Measurements from ENCODE around the gene BACH2.
"Not testable (repeated sequence)": the region's sequence is repeated elsewhere in the genome, so short reads cannot be mapped to it uniquely, and the experiment has no call there.

The BACH2 gene

DNA sequence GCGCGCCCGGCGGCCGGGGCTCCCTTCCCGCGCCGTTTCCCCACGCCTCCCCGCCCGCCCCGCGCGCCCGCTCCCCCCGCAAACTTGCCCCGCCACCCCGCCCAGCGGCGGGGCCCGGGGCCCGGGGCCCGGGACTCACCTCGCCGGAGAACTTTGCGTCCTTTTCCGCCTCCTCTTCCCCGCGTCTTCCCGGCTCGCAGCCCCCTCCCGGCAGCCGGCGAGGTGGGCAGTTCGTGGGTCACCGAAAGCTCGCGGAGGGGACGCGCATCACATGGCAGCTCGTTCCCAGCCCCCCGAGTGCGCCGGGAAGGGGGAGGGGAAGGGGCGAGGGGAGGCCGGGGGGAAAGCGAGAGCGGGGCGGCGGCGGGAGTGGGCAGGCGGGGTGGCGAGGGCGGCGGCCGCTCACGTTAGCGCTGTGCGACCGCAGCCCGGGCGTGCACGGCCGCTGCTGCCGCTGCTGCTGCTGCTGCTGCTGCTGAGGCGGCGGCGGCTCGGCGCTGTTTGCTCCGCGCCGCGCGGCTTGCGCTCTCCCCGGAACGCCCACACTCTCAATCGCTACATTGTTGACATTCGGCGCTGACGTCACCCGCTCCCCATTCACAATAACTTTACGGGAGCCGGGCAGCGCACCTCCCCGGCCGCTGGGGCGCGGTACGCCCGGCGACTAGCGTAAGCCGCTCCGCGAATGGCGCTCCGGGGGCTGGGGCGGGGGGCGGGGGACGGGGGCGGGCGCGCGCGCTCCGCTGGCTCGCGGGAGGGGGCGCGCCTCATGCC, at the start of gene BACH2:
BACH2 (minus strand) TSS at position 503 of the 774 bp plus-strand sequence. CDS start 287,999 bp downstream, outside the sequence.
- DNase-seq, result peak; percentile 93

DNA sequence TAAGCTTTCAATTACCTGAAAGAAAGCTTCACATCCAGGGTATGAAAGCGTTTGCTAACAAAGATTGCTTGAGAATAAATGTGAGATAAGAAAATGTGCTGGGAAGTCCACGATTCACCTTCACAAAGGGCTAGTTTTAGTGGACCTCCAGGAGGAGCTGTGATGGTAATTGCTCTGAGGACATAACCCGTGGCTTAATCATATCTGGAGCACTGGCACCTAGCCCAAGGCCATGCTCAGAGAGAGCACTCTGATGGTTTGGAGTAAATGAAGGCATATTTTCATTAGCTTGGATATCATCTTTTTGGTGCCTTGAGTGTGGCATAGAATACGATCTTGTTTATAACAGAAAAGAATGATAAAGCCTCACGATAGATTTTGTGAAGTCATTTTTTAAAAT, 46.9 kb upstream of the BACH2 start:
- no peak for DNase-seq

GRCh38 chr6:90338409-90338808, 41.8 kb upstream of the BACH2 start:
- DNase-seq, result no peak

DNA sequence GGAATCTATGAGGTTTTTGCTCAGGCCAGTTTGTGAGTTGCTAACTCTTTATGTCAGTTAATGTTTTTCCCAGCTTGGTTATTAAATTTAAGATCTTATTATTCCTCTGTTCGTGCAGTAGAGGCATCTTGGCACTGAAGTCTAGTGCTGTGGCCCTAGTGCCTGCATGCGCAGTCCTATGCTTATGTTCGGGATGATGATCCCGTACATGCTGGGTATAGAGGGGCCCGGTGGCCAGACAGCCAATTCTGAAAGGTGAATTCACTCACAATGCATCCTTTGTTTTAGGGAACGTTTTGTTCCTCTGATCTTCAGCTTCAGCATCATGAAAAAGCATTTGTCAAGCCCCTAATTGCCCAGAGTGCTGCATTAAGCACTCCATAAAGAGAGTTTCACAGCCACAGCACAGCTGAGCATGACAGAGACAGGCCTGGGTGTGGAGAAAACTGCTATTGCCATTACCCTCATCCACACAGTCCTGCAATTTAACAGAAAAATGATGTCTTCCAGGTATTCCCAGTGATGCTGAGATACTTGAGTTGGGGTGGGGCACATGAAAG, 39.8 kb upstream of the BACH2 start:
- no peak for DNase-seq

GRCh38 chr6:90333928-90334327, 37.3 kb upstream of the BACH2 start:
- no peak for DNase-seq

DNA sequence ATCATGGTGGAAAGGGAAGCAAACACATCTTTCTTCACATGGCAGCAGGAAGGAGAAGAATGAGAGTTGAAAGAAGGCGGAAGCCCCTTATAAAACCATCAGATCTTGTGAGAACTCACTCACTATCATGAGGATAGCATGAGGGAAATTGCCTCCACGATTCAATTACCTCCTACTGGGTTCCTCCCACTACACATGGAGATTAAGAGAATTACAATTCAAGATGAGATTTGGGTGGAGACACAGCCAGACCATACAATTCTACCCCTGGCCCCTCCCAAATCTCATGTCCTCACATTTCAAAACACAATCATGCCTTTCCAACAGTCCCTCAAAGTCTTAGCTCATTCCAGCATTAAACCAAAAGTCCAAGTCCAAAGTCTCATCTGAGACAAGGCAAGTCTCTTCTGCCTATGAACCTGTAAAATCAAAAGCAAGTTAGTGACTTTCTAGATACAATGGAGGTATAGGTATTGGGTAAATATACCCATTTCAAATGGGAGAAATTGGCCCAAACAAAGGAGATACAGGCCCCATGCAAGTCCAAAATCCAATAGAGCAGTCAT, 36.4 kb upstream of the BACH2 start:
- DNase-seq, result not testable (repeated sequence)

GRCh38 chr6:90329386-90330077, 32.9 kb upstream of the BACH2 start:
- DNase-seq, result no peak

- no peak for DNase-seq
Measured at GRCh38 chr6:90328004-90328403, 31.4 kb upstream of the BACH2 start.

DNA sequence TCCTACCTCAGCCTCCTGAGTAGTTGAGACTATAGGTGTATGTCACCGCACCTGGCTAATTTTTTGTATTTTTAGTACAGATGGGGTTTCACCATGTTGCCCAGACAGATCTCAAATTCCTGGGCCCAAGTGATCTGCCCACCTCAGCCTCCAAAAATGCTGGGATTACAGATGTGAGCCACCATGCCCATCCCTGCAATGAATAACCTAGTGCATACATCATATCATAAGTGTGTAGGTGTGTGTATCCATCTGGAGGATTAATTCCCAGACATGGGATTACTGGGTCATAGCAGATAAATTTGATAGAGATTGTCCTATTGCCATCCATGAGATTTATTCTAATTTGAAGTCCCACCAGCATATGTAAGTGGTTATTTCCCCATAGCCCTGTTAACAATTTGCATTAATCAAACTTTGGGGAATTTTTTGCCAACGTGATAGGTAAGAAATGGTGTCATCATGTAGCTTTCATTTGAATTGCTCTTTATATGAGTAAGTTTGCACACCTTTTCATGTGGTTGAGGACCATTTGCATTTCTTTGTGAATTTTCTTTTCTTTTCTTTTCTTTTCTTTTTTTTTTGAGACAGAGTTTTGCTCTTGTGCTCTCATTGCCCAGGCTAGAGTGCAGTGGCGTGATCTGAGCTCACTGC, 29.9 kb upstream of the BACH2 start:
- no peak for DNase-seq

GRCh38 chr6:90323706-90324105, 27.1 kb upstream of the BACH2 start:
- no peak for DNase-seq

DNA sequence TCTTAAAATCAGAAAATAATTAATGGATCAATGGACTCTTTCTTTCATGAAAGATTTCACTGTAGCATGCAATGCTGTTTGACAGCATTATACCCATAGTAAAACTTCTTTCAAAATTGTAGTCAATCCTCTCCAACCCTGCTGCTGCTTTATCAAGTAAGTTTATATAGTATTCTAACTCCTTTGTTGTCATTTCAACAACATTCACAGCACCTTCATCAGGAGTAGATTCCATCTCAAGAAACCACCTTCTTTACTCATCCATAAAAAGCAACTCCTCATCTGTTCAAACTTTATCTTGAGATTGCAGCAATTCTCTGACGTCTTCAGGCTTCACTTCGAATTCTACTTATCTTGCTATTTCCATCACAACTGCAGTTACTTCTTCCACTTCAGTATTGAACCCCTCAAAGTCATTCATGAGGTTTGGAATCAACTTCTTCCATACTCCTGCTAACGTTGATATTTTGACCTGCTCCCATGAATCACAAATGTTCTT, 26.4 kb upstream of the BACH2 start:
- no peak for DNase-seq

DNA sequence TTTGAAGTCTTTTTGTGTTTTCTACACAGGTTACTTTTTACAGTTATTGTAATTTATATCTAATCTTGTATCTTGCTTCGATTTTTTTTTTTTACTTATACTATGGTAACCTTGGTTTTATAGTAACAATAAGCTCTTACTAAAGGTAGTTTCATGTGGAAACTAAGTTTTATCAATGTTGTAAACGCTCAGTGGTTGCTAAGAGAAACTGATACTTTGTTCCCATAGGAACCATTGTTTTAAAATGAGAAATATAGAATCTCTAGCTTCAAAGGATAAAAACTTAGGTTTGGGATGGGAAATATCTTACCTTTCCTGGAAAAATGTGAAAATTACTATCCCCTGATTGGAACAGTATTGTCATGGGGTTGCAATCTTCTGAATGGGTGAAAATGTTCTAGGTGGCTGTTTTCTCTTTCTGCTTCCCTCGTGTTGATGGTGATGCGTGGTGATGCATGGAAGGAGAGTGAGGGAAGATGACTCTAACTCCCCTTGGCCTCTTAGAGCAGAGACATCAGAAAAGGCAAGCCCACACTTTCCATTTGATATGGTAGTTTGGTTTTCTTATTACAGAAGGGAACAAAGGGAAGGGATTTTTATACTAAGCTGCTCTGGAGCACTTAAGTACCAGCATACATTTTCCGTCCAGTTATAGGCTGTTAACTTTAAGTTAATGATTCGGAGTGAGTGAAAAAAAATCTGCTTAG, 23.5 kb upstream of the BACH2 start:
- no peak for DNase-seq

- no peak for DNase-seq
Measured at GRCh38 chr6:90319044-90319443, 22.4 kb upstream of the BACH2 start.

- no peak for DNase-seq
Measured at GRCh38 chr6:90315986-90316385, 19.3 kb upstream of the BACH2 start.

DNA sequence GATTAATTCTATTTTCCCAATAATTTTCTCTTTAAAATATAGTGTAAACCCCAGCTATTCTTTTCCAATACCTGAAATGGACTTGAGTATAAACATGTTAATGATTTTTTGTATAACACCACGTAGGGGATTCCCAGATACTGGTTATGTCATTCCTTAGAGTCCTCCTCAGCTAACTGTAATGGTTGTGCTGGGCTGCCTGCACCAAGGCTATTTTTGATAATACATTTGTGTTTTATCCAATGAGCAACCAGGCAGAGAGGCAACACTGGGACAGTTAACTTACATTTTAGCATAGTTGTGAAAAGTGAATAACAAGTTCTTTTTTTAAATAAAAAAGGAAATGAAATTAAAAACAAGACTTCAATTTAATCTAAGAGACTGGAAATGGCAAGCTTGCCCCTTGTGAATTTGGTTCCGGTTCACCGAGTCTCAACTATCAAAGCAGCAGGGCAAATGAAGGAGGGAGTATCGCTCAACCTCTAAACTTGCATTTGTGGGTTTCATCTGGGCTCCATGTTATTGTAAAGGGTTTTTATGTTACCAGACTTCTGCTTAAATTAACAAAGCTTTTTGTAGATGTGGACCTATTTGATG, 18.8 kb upstream of the BACH2 start:
- DNase-seq, result no peak

GRCh38 chr6:90314514-90314913, 17.9 kb upstream of the BACH2 start:
- no peak for DNase-seq

DNA sequence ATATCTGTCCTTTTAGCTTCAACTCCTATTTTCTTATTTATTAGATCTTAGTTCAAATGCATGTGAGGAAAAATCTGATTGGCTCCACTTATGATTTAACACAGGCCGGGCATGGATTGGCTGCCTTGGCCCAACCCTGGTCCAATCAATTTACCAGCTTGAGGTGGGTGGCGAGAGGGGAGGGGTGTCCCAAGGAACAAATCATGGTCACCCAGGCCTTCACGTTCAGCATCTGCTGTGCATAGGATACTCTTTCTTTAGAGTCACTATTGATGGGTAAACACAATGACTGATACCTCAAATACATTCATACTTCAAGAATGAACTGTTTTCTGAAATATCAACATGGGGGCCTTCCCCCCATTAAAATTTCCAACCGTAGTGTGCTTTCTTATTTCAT, 14.9 kb upstream of the BACH2 start:
- DNase-seq, result no peak

- no peak for DNase-seq
Measured at GRCh38 chr6:90305800-90306448, 9.3 kb upstream of the BACH2 start.

- no peak for DNase-seq
Measured at GRCh38 chr6:90304308-90304707, 7.7 kb upstream of the BACH2 start.

GRCh38 chr6:90303039-90303438, 6.4 kb upstream of the BACH2 start:
- no peak for DNase-seq

GRCh38 chr6:90302320-90302719, 5.7 kb upstream of the BACH2 start:
- no peak for DNase-seq
